ENCODE measurements around the gene MORN4. TPM values are rescaled to one million over a fixed set of nuclear protein-coding genes. Genes with fewer than 3 reads are reported as not detected.

MORN4 gene
- total RNA-seq, 1 donor from 2014 or later = 5.4 TPM

GRCh38 chr10:97584798-97585438, 48.4 kb downstream of the MORN4 start:
- intact Hi-C loops (cut with DNase I) = no loop called here
- TF ChIP-seq CTCF (IDR thresholded peaks at IDR 0.05) = no peak
- H3K27ac ChIP-seq = no peak overlapping the region
- no peak overlapping the region for H3K4me3 ChIP-seq
- ATAC-seq = no peak
- H3K36me3 ChIP-seq = no peaks in the 10 kb centered on the region
- H3K27me3 ChIP-seq (ENCODE audit: low read depth) = no peaks in the 10 kb centered on the region
- no peaks in the 10 kb centered on the region for H3K9me3 ChIP-seq
- no peak for DNase-seq
- no peaks in the 10 kb centered on the region for H3K4me1 ChIP-seq

- no peaks in the 10 kb centered on the region for H3K36me3 ChIP-seq
- H3K27me3 ChIP-seq (ENCODE audit: low read depth) = no peaks in the 10 kb centered on the region
- DNase-seq = peak; percentile 64
- H3K27ac ChIP-seq = no peak within 1 kb of the TSS
- intact Hi-C loops (cut with DNase I) = no loop called here
- H3K9me3 ChIP-seq = no peaks in the 10 kb centered on the region
- H3K4me1 ChIP-seq = no peaks in the 10 kb centered on the region
- no peak within 1 kb of the TSS for H3K4me3 ChIP-seq
- ATAC-seq = peak; percentile 73 to 85
- TF ChIP-seq CTCF (IDR thresholded peaks at IDR 0.05) = no peak
Observed at GRCh38 chr10:97584060-97584797, 49.1 kb downstream of the MORN4 start, which contains the start of gene HOGA1. TSS of gene HOGA1 (plus strand) at chr10:97584389. CDS start at chr10:97584704, 315 bp downstream.

GRCh38 chr10:97583476-97583875, 49.8 kb downstream of the MORN4 start:
- Histone ChIP-seq H3K27me3 (ENCODE audit: low read depth) (no peaks in the 10 kb centered on the region), H3K36me3 (no peaks in the 10 kb centered on the region), H3K27ac (no peak overlapping the region), H3K4me1 (no peaks in the 10 kb centered on the region), H3K9me3 (no peaks in the 10 kb centered on the region), H3K4me3 (no peak overlapping the region)
- ATAC-seq = peak in 1 of 2 donors; percentile 6
- intact Hi-C loops (cut with DNase I) = no loop called here
- TF ChIP-seq CTCF (IDR thresholded peaks at IDR 0.05) = no peak
- DNase-seq = no peak

- no peaks in the 10 kb centered on the region for H3K27me3 ChIP-seq (ENCODE audit: low read depth)
- no peaks in the 10 kb centered on the region for H3K36me3 ChIP-seq
- no peak for DNase-seq
- TF ChIP-seq CTCF (IDR thresholded peaks at IDR 0.05) = no peak
- no peak overlapping the region for H3K4me3 ChIP-seq
- intact Hi-C loops (cut with DNase I) = no loop called here
- H3K9me3 ChIP-seq = no peaks in the 10 kb centered on the region
- ATAC-seq = no peak
- H3K4me1 ChIP-seq = no peaks in the 10 kb centered on the region
- H3K27ac ChIP-seq = no peak overlapping the region
Observed at GRCh38 chr10:97582169-97582568, 51.1 kb downstream of the MORN4 start.

- H3K36me3 ChIP-seq = no peaks in the 10 kb centered on the region
- no peaks in the 10 kb centered on the region for H3K9me3 ChIP-seq
- intact Hi-C loops (cut with DNase I) = no loop called here
- no peaks in the 10 kb centered on the region for H3K27me3 ChIP-seq (ENCODE audit: low read depth)
- no peaks in the 10 kb centered on the region for H3K4me1 ChIP-seq
- ATAC-seq = no peak
- TF ChIP-seq CTCF (IDR thresholded peaks at IDR 0.05) = no peak
- DNase-seq = no peak
- H3K27ac ChIP-seq = no peak overlapping the region
- H3K4me3 ChIP-seq = no peak overlapping the region
Observed at GRCh38 chr10:97580421-97581367, 52.6 kb downstream of the MORN4 start.
